Right lobe of liver (tissue), 4 donors: ENCODE results near the gene TMIGD1.

ENCODE experiments used
- POLR2A ChIP-seq: fragments of 450-650 bp; IDR thresholded peaks from one replicate; pipeline ENCODE4 v1.6.1; 2017; ENCODE audit warnings: antibody characterized with exemption, mild to moderate bottlenecking
- TF ChIP-seq, protein P1 (sequence below), 4 donors: fragments of 200-600 bp in 3 of 4; fragments of 450-650 bp in 1 of 4; IDR thresholded peaks; one replicate each; pipeline versions ENCODE4 v1.5.1 to v1.8.0; 2016 to 2022; ENCODE audit warnings: antibody characterized with exemption in 4 of 4, mild to moderate bottlenecking in 2 of 4
- donor health status: DM: no; HTN: no; CAD: no.
- donor health status: DM: no; HTN: no; CAD: no.
- donor health status: DM: no; HTN: yes; CAD: no.

GRCh38 chr17:30290077-30290476 lies 43.8 kb downstream of the TMIGD1 start:
- TF ChIP-seq, protein P1, sequence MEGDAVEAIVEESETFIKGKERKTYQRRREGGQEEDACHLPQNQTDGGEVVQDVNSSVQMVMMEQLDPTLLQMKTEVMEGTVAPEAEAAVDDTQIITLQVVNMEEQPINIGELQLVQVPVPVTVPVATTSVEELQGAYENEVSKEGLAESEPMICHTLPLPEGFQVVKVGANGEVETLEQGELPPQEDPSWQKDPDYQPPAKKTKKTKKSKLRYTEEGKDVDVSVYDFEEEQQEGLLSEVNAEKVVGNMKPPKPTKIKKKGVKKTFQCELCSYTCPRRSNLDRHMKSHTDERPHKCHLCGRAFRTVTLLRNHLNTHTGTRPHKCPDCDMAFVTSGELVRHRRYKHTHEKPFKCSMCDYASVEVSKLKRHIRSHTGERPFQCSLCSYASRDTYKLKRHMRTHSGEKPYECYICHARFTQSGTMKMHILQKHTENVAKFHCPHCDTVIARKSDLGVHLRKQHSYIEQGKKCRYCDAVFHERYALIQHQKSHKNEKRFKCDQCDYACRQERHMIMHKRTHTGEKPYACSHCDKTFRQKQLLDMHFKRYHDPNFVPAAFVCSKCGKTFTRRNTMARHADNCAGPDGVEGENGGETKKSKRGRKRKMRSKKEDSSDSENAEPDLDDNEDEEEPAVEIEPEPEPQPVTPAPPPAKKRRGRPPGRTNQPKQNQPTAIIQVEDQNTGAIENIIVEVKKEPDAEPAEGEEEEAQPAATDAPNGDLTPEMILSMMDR (IDR thresholded peaks at IDR 0.05) = no peak
- no peak for TF ChIP-seq POLR2A
